GM21447 (cell line): ENCODE data around the gene KRTAP21-2.
"Not testable (repeated sequence)": the region's sequence is repeated elsewhere in the genome, so short reads cannot be mapped to it uniquely, and the experiment has no call there.

ENCODE experiments used
- ATAC-seq: cut with Tn5 transposase; IDR thresholded peaks from one replicate; pipeline ENCODE4 v1.9.1; 2021; ENCODE audit not compliant: unreplicated experiment

The KRTAP21-2 gene

DNA sequence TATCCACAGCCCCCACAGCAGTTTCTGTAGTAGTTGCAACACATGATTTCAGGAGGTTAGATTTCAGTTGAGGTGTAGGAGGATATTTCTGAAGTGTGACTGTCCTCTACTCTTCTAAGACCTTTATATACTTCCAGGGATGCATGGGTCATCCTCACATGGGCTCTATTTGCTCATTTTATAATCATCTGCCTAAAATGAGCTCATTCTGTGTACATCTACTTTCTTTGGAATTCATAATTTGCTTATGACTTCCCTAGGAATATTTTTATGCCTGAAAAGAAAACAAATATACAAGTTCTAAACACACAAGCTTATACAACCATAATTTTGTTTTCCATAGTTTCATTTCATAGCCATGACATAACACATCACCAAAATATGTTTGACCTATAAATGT, at the start of gene KRTAP21-2:
KRTAP21-2 (minus strand) TSS at position 101 of the 400 bp plus-strand sequence; CDS start at position 44, 57 bp downstream.
- ATAC-seq = no peak

DNA sequence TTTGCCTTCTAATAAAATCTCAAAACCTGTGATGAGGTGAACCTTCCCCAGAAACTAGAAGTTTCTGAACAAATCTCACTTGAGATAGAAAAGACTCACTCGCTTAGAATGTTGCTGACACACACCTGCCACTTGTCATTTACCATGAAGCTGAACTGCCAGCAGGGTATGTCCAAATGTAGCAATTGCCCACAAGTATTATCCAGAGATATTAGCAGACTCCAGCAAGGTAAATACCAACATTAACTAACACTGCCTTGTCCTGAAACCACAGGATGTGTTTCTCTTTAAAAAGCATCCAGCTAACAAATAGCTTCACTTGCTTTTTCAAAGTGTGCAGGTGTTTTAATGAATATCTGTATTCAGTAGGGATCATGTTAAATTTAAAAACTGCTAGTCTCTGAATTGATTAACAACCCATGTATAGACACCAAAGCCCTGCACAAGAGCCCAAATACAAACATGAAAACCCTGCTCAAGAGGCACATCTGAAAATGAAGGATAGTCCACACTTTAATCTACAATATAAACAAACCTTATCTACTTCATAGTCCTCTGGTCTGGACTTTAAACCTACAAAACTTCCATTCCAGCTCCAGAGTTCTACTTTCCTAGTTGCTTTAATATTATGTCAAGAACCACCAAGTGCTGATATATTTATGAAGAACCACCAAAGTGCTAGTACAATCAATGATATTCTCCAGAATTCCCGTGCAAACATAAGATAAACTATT, 46.7 kb upstream of the KRTAP21-2 start:
- no peak for ATAC-seq

DNA sequence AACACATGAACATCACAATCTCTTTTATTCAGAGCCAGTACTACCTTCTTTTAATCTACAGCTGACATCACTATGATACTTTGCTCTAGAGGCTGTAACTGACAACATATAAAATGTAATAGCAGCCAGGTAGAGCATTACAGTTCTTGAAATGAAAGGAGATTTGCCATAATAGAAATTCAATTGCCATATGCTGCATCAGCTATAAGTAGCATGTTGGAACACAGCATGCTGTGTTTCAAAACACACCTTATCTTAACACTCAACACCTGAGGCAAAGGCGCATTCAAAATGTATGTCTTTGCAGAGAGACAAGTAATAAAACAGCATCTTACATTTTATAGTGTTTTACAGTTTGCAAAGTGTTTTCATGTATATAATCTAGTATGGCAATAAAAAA, 32.2 kb upstream of the KRTAP21-2 start:
- no peak for ATAC-seq

DNA sequence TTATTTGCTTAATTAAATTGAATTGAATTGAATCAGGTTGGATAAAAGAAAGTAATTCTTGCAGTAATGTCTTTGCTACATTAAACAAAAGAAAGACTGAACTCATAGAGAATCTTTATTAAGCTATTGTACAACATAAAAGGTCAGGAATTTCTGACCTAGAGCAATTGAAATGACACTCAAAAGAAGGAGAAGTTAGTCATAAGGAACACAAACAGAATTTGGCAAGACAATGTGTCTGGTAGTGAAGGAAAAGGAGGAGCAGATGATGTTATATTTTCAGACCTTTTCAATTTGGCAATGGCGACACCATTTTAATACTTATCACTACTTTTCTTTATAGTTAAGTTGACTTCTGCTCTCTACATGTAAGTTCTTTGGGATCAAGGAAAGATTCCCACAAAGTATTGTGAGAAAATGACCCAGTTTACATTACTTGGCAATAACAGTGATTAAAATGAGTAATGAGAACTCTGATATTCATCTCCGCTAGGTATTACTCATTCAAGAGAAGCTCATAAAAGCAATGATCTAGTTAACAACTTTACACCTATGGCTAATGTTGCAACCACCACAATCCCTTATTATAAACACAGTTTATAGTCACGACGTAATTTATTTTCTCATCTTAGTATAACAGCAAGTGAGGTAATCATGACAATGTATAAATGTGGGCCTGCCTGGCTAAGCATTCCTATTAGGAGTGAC, 22.8 kb upstream of the KRTAP21-2 start:
- no peak for ATAC-seq

DNA sequence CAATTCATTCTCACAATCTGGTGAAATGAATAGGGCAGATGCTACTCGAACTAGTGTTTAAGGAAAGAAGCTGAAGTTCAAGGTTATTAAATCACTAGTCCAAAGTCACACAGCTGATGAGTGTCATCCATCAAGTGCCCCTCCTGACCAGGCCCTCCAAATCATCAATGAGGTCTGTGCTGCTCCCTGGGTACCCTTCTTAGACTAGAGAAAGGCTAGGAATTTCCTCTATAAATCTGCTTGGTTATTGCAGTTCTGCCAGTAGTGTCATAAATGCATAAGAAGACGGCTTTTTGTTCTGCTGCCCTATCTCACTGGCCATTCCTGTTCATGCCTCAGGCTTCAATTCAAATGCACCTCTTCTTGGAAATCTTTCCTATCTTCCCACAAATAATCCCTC, 13.7 kb upstream of the KRTAP21-2 start:
- no peak for ATAC-seq

DNA sequence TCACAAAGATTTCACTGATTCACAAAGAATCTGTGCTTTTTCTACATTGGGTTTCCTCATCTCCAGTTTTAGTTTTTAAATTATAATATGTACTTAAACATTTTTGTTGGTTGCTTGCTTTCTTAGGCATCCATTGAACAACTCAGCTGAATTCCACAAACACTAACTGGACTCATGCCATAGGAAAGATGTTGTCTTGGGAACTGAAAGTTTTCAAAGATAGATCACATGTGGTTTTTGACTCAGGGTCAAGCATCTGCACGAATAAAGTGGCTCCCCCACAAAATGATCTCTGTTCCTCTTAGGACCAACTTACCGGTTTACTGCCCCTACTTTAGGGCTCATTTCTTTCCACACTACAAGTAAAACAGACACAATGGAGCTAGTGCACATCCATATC, 11.2 kb upstream of the KRTAP21-2 start:
- ATAC-seq = no peak

DNA sequence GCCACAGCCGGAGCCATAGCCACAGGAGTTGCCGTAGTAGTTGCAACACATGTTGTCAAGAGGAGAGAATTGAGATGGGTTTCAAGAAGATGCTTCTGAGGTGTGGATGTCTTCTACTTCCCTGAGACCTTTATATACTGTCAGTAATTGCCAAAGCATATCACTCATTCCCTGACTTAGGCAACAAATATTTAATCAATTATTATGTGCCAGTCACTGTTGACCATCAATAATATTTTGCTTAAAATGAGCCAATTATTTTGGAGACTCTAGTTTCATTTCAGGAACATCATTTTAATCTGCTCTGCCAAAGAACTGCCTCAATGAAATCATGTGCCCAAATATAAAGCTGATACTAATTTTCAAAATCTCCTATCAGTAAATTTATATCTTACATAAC, 8.3 kb upstream of the KRTAP21-2 start, which contains the start of gene KRTAP21-1:
KRTAP21-1 (minus strand) TSS at position 101 of the 400 bp plus-strand sequence; CDS start at position 51, 50 bp downstream.
- not testable (repeated sequence) for ATAC-seq

DNA sequence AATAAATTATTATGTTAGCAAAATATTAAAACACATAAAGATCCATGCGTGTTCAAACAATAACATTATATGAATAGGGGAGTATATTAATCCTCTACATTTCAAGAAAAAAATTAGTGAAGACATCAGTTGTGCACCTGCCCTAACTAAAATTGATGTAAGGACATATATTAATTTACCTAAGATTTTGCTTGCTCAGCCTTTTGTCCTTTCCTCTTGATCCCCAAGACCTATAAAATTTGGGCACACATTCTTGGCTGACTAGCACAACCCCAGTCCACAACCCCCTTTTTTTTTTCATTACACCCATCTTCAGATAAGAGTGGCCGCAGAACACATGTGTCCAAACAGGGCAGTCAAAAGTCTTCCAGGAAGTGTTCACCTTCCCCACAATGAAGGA, 6.6 kb downstream of the KRTAP21-2 start:
- ATAC-seq = no peak

DNA sequence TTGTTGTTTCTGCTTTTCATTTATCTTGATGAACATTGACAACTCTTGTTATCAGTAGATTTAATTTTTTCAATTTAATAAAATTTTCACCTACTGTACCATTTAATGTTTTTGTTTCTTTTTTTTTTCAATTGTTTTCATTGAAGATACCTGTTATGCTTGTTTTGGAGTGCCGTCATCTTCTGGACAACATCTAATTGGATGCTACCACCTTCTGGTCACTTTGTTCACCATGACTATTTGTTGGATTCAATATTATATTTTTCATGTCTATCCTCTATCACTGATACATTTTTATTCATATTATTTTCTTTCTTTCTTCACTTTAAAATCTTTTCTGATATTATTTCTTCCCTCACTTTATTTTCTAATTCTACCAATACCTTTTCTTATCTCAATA, 14.0 kb downstream of the KRTAP21-2 start:
- no peak for ATAC-seq

DNA sequence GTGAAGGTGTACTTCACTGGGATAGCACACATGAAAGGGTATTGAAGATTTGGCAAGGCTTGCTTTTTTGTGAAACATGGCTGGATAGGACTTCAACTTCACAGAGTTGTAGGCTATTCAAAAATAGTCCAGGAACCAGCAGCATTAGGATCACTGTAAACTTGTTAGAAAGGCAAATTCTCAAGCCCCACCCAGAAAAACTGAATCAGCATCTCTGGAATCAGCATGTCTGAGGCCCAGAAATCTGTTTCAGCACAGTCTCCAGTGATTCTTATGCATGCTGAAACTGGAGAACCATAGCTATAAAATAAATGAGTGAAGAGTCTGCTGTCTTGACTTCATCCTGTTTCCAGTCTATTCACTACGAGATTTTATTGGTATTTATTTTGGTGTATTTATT, 20.3 kb downstream of the KRTAP21-2 start:
- no peak for ATAC-seq

DNA sequence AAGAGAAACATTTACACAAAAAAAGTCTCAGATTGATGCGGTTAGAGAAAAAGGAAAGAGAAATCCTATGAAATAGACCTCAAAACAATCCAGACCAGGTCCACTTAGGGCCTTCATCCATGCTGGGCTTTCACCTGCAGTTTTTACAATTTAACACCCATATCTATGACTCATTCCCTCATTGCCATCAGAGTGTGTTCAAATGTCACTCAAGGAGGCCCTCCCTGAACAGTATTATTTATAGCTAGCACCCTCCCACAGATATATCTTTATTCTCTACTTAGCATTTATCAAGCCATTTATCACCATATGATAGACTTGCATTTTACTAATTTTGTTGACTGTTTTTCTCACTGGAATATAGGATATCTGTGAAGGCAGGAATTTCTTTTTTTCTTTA, 27.7 kb downstream of the KRTAP21-2 start:
- no peak for ATAC-seq

DNA sequence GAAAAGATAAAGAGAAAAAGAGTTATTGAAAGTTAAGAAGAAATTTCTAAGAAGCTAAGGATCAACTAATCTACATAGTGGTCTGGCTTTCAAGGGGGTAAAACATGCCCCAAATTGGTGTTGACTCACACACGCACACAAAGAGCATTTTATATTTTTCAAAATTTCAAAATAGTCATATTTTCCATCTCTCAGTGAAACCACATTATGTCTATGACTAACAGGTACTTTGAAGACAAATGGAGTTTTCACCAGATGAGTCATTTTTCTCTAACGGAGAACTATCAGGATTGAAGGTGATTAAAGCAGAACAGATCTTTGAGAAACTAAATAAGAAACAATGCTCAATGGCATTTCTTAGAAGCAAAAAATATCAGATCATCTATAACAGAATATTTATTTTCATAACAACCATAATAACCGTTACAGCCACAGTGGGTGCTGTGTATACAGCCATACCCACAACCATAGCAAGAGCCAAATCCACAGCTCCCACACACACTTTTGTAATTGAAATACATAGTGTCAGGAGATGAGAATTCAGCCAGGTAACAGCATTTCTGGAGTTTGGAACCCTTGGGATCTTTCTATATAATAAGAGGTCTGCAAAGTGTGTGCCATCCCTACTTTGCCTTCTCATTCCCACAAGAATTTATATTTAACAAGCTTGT, 28.7 kb downstream of the KRTAP21-2 start, which contains the start of gene KRTAP21-3:
KRTAP21-3 (minus strand) TSS at position 539 of the 671 bp plus-strand sequence; CDS start at position 521, 18 bp downstream.
- no peak for ATAC-seq

DNA sequence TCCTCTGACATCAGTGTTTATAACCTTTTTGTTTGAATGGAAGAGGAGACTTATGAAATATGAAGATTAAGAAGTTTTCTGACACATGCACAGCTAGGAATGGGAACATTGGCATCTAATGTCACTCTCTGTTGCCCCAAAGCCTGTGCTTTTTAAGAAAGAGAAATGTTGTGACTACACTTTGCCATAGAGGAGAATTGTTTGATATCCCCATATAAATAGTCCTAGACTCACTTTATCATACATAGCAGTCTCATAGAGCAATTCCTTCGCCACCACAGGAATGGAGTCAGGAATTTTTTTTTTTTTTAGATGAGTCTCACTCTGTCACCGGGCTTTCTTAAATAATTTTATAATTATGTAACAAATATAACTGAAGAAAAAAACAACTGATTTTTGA, 30.0 kb downstream of the KRTAP21-2 start:
- no peak for ATAC-seq

DNA sequence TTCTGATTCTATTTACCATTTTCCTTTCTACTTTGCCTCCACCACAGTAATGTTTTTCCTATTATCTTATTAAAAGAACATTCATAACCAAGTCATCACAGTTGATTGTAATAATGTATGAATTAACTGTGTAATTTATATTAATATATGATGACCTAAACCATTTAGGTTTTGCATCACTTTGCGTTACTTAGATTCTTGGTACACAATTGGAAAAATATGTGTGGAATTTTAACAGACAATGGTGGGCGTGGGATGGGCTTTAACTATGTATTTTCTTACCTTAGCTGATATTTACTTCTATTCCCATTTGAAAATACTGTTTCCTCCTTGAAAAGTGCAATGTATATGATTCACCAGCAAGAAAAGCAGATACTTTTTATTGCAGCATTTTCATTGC, 32.1 kb downstream of the KRTAP21-2 start:
- no peak for ATAC-seq

DNA sequence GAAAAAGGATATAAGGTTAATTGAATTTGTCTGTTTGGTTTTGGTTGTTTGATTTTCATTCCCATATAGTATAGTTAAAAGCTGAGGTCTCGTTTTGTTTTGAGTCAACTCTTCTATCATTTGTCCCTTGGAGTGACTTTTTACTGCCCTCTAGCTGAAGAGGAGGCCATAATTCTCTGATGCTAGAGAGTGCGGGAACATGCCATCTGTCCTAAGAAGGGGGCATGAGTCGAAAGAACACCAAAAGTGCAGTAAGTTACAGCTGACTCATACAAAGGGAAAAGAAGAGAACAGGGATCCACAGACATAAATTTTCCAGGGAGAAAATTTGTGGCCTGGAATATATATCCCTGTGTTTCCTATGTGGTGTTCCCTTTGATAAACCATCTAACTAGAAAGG, 32.6 kb downstream of the KRTAP21-2 start:
- no peak for ATAC-seq

DNA sequence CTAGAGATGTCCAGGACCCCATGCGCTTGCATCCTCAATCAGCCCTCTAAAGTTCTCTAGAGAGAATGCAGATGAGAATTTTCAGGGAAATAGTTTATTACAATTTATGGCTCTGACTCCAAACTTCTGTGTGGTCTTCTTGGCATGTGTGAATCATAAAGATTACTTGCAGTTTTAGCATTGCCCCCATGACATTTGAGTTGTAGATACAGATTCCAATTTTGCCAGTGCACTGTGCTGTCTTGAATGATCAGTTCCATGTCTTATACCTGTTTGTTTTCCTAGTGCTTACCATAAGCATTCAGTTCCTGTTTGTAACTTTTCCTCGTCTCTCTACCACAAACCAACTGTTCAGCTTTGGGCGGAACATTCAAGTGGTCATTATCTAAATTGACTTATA, 33.3 kb downstream of the KRTAP21-2 start:
- ATAC-seq = no peak

DNA sequence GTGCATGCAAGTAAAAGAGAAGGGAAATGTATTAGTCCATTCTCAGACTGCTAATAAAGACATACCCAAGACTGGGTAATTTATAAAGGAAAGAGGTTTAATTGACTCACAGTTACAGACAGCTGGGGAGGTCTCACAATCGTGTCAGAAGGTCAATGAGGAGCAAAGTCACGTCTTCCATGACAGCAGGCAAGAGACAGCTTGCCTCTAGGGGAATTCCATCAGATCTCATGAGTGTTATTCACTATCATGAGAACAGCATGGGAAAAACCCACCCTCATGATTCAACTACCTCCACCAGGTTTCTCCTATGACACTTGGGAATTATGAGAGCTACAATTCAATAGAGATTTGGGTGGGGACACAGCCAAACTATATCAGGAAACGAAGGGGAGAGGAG, 36.6 kb downstream of the KRTAP21-2 start:
- no peak for ATAC-seq

DNA sequence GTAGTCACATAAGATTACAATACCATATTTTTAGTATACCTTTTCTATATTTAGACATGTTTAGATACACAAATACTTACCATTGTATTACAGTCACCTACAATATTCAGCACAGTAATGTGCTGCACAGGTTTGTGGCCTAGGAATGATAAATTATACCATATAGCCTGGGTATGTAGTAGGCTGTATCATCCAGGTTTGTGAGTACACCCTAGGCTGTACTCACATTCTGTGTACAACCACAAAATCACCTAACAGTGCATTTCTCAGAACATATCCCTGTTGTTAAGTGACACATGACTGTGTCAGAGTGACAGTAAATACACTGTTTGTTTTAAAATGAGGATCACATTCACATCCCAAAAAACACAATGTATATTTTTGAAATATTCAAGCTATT, 39.6 kb downstream of the KRTAP21-2 start:
- ATAC-seq = no peak
